CD4-positive, alpha-beta T cell treated with Interleukin-12 subunit alpha and Interleukin-12 subunit beta, for 1 hour (primary cell): Measurements from ENCODE around the gene DHX30.
"Not testable (repeated sequence)": the region's sequence is repeated elsewhere in the genome, so short reads cannot be mapped to it uniquely, and the experiment has no call there.

Experiments used
- DNase-seq: peaks from one replicate; pipeline ENCODE4 v3.0.0-alpha.2; 2020

The DHX30 gene

DNA sequence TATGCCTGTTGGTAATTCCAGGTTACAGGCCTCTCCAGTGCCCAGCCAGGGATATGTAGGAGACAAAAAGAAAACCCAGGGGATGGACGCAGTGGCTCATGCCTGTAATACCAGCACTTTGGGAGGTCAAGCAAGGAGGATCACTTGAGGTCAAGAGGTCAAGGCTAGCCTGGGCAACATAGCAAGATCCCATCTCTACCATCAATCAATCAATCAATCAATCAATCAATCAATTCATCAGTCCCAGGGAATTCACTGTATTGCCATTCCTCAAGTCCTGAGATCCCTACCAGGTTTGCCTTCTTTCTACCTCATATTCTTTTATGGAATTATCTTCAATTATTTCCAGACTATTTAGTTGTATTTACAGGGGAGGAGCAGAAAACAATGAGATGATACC, 82.2 kb downstream of the DHX30 start:
- no peak for DNase-seq

DNA sequence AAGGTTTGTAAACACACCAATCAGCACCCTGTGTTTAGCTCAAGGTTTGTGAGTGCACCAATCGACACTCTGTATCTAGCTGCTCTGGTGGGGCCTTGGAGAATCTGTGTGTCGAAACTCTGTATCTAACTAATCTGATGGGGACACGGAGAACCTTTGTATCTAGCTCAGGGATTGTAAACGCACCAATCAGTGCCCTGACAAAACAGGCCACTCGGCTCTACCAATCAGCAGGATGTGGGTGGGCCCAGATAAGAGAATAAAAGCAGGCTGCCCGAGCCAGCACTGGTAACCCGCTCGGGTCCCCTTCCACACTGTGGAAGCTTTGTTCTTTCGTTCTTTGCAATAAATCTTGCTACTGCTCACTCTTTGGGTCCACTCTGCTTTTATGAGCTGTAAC, 85.1 kb downstream of the DHX30 start:
- DNase-seq, result not testable (repeated sequence)

DNA sequence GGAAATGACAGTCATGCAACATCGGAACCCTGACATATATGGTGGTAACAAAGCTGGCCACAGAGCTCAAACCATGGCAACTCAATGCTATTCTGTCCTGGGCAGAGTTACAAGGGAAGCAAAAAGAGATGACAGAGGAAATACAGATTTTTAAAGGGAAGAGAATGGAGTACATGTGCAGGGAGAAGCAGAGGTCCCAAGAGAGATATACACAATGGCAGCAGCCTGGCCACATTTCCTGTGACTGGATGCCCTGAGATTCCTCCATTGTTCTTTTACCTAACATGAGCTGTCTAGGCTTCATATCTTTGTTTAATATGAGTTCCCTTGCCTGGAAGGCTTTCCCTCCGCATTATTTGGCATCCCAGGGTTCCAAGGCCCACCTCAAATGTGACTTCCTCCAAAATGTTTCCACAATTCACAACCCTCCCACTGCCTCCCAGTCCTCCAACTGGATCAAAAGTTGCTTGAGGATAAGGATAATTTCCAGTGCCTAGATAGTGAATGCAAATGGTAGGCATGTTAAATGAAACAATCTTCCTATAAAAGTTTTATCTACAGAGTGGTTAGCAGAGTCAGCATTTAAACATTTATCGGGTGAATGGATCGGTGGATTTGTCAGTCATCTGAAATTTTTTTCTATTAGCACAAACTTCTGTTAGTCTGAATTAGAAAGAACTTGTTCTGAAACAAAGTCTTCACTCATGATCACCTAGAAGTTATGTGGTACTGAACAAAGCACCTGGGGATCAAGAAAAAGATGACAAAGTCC, 86.2 kb downstream of the DHX30 start:
- DNase-seq, result no peak

DNA sequence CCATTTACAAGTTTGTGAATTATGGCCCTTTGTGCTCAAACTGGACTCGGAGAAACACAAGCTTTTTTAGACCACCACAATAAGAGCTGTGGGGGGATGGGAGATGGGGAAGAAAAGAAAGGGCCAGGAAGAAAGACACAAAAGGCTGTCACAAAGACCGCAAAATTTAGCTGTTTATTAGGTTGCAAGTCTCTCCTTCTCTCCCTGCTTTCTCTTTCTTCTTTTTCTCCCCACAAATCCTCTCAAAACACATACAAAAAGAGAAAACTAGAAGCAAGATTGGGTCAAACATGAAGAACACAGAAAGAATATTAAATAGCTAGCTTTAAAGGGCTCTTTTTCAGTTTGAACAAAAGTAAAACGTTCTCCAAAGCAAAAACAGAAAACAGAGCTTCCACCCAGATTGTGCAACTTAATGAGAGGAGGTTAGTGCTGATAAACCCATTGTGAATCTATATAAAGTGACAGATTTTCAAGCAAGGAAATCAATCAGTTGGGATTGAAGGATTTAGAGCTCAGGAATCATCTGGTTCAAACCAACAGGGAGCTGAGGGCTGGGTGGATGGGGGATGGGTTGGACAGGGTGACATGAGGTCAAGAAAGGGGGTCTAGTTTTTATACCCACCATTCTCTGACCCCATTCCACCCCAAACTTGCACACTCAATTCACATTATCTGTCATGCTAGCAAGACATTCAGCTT, 87.3 kb downstream of the DHX30 start:
- DNase-seq, result no peak

DNA sequence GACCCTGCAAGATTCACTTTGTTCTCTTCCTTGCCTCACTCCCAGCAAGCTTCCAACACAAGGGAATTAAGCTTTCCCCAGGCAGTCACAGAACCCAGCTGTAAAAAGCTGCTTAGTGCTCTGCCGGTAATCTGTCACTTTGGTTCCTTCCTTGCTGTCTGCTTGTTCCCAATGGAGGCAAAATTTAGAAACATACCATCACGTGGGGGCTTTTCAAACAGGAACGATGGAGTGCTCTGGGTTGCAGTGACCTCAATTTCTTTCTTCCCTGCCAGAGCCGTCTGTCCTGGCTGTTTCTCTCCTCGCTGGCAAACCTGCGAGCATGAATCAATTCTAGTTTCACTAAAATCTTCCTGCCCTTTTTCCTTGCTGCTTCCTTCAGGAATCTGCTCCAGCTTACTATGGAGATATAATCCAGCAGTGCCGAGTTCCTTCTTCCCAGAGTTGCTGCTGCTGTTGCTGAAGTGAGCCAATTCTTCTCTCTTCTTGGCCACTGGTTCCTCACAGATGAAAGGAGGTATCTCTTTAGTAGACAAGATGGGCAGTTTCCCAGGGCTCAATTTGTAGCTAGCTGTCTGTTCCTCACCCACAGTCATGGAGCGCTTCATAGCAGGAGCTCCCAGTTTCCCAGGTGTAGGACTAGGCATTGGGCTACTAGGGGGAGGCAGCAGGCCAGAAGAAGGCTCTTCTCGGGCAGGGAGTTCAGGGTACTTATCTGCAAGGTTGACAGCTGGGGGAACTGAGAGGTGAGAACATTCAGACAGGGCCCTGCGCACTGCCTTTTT, 88.1 kb downstream of the DHX30 start:
- DNase-seq, result no peak

DNA sequence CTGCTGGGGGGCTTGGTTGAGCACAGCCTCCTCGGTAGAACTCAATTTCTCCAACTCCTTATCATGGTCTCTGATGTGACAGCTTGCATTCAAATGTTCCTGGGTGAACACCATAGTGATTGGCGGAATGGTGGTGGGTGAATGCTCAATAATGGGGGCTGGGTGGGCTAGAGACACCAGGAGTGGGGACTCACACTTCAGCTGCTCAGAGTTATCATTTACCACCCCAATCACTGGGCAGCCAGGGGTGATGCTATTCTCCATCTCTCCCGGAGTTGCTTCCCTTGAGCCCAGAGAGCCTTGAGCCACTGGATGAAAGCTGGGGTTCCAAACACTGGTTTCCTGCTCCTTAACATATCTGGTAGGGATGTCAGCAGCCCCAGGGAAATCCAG, 88.7 kb downstream of the DHX30 start:
- DNase-seq, result no peak

DNA sequence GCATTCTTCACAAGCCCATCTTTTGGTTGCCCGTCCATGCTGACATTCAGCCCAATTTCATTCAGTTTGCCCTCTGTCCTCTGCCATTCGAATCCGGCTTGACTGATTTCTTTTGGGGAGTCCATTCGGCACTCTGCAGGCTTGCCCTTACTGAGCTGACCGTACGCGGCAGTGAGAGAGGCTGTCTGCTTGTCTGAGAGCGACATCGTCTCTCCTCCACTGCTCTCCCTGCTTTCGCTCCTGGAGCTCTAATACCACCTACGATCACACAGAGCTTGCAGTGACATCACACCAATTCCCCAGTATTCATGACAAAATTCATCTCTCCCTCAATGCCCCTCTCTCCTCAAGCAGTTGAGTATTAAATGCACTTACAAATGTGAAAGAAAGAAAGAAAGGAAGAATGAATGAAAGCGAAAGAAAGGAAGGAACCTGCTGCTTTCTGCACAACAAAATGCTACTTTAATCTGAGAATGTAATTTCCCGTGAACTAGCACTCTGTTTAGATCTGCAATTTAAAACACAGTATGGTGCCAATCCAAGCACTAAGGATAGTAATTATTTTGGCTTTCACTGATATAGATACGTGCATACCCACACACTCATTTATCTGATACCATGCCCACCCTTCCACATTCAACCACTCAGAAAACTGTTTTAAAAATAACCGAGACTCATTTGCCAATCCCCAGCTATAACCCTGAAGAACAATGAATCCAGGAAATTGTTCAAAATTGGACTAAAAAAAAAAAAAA, 89.5 kb downstream of the DHX30 start:
- no peak for DNase-seq

DNA sequence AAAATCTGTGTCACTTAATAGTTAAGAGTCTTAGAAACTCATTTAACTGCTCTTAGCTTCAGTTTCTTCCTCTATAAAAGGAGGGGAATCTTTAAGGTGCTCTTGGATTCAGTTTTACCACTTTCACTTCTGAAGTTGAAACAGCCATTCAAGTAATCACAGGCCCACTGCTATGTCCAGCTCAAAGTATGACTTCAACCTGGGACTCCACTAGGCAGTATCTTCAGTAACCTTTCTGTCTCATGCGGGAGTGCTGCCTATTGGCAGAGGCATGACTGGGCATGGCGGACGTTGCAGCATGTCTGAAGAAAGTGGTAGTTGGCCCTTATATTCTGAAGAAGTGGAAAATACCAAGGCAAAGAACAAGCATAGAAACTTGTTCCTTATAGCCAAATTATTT, 92.3 kb downstream of the DHX30 start:
- DNase-seq, result no peak

DNA sequence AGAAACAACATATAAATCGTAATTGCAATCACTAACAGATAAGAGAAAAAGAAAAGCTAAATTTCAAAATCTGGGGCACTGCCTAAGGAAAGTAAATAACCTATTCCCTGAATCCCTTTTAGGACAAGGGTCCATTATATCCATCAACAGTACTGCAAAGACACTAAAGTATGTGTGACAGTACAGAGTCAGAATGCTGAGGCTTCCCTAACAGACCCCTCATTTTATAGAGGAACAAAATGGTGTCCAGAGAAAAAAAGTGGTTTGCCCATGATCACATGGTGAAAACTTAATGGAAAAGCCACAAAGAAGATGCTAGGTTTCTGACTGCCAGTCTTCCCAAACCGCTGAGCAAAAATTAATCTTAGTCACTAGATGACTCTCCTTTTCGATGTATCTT, 93.8 kb downstream of the DHX30 start:
- no peak for DNase-seq

DNA sequence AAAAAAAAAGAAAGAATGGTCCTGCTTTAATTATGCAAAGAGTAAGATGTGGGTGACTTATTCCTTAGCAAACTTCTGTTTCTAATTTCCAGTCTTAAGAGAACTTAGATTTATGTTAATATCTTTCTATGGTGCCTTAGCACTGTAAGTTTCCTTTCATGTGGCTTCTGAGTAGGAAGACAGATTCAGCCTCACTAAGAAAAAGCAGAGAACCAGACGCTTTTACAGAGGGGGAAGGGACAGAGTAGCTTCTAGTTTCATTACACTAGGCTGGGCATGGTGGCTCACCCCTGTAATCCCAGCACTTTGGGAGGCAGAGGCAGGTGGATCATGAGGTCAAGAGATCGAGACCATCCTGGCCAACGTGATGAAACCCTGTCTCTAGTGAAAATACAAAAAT, 95.0 kb downstream of the DHX30 start:
- no peak for DNase-seq

DNA sequence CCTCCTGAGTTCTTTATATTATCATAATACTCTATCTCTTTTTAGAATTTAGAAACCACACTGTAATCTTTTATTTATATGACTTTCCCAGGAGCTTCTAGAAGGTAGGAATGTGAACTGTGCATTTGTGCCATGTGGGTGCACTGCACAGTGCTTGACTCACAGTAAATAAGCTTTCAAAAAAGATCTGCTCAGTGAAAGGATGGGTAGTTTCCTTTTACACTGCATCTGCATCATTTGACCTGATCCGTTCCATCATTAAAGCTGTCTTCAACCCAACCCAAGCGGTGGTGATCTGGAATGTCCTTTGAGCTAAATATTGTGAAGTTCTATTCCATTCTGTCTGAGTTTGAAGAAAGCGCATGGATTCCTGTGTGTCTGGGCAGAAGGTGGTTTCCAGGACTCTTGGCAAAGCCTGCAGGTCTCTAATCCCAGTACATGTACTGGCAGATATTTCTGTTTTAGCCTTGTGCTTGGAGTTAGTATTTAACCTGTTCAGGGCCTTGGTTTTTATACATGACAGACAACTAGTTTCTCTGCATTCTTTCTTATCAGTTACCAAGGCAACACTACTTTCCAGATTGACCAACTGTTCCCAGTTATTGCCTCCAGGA, 96.7 kb downstream of the DHX30 start:
- DNase-seq, result no peak
